Lung (tissue), 12 donors: ENCODE data around the gene TANC1. TPM values are rescaled to one million over a fixed set of nuclear protein-coding genes. Genes with fewer than 3 reads are reported as not detected.

Experiments used
- ATAC-seq: fragments of 200-7000 bp; cut with Tn5 transposase; one replicate; pipeline ENCODE4 v1.9.1; 2020; ENCODE audit warnings: moderate number of reproducible peaks; ENCODE audit not compliant: insufficient read depth, low FRiP score
- DNase-seq, 3 donors: peaks; one replicate each; pipeline ENCODE4 v3.0.0-alpha.2; 2013 to 2017
- H3K27ac ChIP-seq, 2 donors: one replicate each; pipeline ENCODE4 v1.5.1; 2013; ENCODE audit warnings: mild to moderate bottlenecking in 2 of 2, moderate library complexity in 2 of 2, control low read depth in 1 of 2, inconsistent platforms in 1 of 2, low read depth in 1 of 2, low read length in 1 of 2
- H3K27me3 ChIP-seq, 3 donors: one replicate each; pipeline ENCODE4 v1.5.1; 2013; ENCODE audit warnings: low read length in 2 of 3; ENCODE audit not compliant: control insufficient read depth in 3 of 3, insufficient read depth in 3 of 3
- H3K36me3 ChIP-seq, 4 donors: one replicate each; pipeline ENCODE4 v1.5.1; 2013; ENCODE audit warnings: low read length in 4 of 4, mild to moderate bottlenecking in 1 of 4, moderate library complexity in 1 of 4; ENCODE audit not compliant: control insufficient read depth in 4 of 4, insufficient read depth in 4 of 4
- H3K4me1 ChIP-seq, 5 donors: one replicate each; pipeline ENCODE4 v1.5.1; 2013; ENCODE audit warnings: low read length in 5 of 5, mild to moderate bottlenecking in 2 of 5, moderate library complexity in 1 of 5; ENCODE audit not compliant: control insufficient read depth in 5 of 5, insufficient read depth in 5 of 5
- H3K4me3 ChIP-seq: one replicate; pipeline ENCODE4 v1.5.1; 2013; ENCODE audit warnings: mild to moderate bottlenecking, control low read depth, moderate library complexity
- H3K9ac ChIP-seq, 2 donors: one replicate each; pipeline ENCODE4 v1.5.1; 2013; ENCODE audit warnings: low read length in 2 of 2, control low read depth in 1 of 2; ENCODE audit not compliant: insufficient read depth in 1 of 2
- H3K9me3 ChIP-seq, 4 donors: one replicate each; pipeline ENCODE4 v1.5.1; 2013; ENCODE audit warnings: low read length in 3 of 4, mild to moderate bottlenecking in 1 of 4, moderate library complexity in 1 of 4; ENCODE audit not compliant: control insufficient read depth in 4 of 4, insufficient read depth in 3 of 4
- WGBS, 2 donors: extraction: QIAGEN DNeasy Blood & Tissue Kit; methylation state at CpG; one replicate each; pipeline ENCODE4 v1.1.7; 2013; 5-methylcytosine and 5-hydroxymethylcytosine counted together
- polyA plus RNA-seq, 2 donors: library from polyadenylated mRNA; stranded (reverse); fragments of 200-250 nt; gene quantifications; one replicate each; pipeline ENCODE4 v1.2.1, GENCODE V29; 2013
- total RNA-seq, 2 donors: library from RNA; depleted of rRNA in 1 of 2; stranded (reverse); fragments of >200 nt in 1 of 2; gene quantifications; one replicate each; pipeline ENCODE4 v1.2.1, GENCODE V29; 2014 to 2021
- TF ChIP-seq, protein P1 (sequence below): IDR thresholded peaks from 2 replicates; pipeline ENCODE4 v1.5.1; 2012; ENCODE audit warnings: mild to moderate bottlenecking; ENCODE audit errors: control extremely low read depth, extremely low read depth
- donor health status: control.
- donor health status: control.
- donor health status: Bipolar disorder and iron deficiency.
- donor health status: healthy.
- donor health status: DM: yes; HTN: yes; CAD: no.

The TANC1 gene
- total and polyA plus RNA-seq, 4 donors: 14.3 to 99.5 (median 37.3) TPM

DNA sequence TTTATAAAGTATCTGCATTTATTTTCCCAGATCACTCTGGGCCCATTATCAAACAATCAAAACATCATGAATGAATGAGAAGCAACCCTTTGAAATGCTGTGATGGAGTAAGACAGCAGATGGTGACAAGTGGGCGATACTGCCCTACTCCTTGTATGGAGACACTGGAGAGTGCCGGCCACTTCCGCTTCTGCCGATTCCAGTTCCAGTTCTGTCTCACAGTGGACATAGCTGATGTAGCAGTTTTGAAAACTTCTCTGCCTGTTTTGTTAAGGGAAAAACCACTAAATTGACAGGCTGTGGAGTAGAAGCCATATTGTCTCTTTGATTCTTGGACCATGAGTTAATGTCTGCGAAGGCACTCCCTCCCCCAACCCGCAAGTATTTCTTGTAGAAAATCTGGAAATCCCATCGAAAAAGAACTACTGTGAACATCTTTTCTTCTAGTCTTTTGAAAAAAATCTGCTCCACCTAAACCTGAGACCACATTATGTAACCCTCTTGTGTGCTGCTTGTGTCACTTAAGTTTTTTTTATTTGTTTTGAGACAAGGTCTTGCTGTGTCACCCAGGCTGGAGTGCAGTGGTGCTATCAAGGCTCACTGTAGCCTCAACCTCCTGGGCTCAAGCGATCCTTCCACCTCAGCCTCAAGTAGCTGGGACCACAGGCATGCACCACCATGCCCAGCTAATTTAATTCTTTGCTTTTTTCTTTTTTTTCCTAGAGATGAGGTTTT lies 133.5 kb downstream of the TANC1 start:
- ATAC-seq (no peak), DNase-seq (no peak)

DNA sequence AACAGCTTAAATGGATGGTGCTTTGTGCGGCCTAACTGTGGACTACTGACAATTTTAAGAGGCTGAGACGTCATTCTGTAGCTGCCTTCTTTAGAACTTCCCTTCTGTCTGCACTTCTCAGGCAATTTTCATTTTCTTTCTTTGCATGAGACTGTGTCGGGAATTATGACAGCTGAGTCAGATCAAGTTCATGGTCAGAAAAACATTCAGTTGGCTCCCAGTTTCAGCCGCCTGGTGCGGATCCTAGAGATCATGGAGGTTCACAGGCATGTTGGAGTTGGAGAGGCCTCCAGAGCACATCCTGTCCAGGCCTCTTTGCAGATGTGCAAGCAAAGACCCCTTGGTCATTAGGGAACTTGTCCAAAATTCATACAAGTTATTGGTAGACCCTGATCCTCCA lies 135.0 kb downstream of the TANC1 start:
- H3K9me3 ChIP-seq: no peaks in the 10 kb centered on the region
- no peaks in the 10 kb centered on the region for H3K27me3 ChIP-seq
- WGBS, 2 donors: no CpG with 5 or more reads among the region's 5 CpGs
- H3K4me3 ChIP-seq: no peak overlapping the region
- no peaks in the 10 kb centered on the region for H3K36me3 ChIP-seq
- H3K9ac ChIP-seq: no peak overlapping the region
- peaks cover 0 to 18% (median 15%) of the 10 kb centered on the region in 5 donors for H3K4me1 ChIP-seq
- no peak overlapping the region for H3K27ac ChIP-seq
- TF ChIP-seq, protein P1, sequence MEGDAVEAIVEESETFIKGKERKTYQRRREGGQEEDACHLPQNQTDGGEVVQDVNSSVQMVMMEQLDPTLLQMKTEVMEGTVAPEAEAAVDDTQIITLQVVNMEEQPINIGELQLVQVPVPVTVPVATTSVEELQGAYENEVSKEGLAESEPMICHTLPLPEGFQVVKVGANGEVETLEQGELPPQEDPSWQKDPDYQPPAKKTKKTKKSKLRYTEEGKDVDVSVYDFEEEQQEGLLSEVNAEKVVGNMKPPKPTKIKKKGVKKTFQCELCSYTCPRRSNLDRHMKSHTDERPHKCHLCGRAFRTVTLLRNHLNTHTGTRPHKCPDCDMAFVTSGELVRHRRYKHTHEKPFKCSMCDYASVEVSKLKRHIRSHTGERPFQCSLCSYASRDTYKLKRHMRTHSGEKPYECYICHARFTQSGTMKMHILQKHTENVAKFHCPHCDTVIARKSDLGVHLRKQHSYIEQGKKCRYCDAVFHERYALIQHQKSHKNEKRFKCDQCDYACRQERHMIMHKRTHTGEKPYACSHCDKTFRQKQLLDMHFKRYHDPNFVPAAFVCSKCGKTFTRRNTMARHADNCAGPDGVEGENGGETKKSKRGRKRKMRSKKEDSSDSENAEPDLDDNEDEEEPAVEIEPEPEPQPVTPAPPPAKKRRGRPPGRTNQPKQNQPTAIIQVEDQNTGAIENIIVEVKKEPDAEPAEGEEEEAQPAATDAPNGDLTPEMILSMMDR: no peak
- no peak for ATAC-seq
- no peak for DNase-seq

More for the DNA sequence above, 133.5 kb downstream of the TANC1 start:
- Histone ChIP-seq H3K4me1 (peaks cover 0 to 25% (median 8%) of the 10 kb centered on the region in 5 donors), H3K27me3 (no peaks in the 10 kb centered on the region), H3K4me3 (no peak overlapping the region), H3K27ac (no peak overlapping the region), H3K36me3 (peaks cover 0 to 7% (median 1%) of the 10 kb centered on the region in 4 donors), H3K9me3 (no peaks in the 10 kb centered on the region), H3K9ac (no peak overlapping the region)
- TF ChIP-seq, protein P1: no peak
- 81 to 90% methylated on average over 7 of the region's 8 CpGs for WGBS, 2 donors

DNA sequence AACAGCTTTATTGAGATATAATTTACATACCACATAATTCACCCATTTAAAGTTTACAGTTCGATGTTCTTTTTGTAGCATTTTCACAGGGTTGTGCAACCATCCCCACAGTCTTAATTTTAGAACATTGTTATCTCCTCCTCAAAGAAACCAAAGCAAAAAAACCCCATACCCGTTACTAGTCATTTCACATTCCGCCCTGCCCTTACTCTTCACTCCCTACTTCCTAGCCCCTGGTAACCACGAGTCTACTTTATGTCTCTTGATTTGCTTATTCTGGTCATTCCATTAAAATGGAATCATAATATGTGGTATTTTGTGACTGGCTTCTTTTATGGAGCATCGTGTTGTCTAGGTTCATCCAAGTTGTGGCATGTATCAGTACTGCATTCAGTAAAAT lies 137.7 kb downstream of the TANC1 start:
- Histone ChIP-seq H3K4me1 (peaks cover 0 to 20% (median 14%) of the 10 kb centered on the region in 5 donors), H3K27ac (peak overlapping the region in 1 of 2 donors; percentile 45), H3K4me3 (no peak overlapping the region), H3K9ac (no peak overlapping the region), H3K9me3 (no peaks in the 10 kb centered on the region), H3K27me3 (no peaks in the 10 kb centered on the region), H3K36me3 (peaks cover 0 to 5% (median 0%) of the 10 kb centered on the region in 4 donors)
- ATAC-seq: no peak
- TF ChIP-seq, protein P1: no peak
- WGBS, 2 donors: 65 to 84% methylated on average over 5 of the region's 5 CpGs
- no peak for DNase-seq
